NT2/D1 (cell line): ENCODE results near the gene ABHD6.

Source experiments
- SUZ12 ChIP-seq: IDR thresholded peaks from 2 replicates; pipeline ENCODE4 v1.6.1; 2011; ENCODE audit not compliant: insufficient read length, insufficient read depth; ENCODE audit errors: extremely low read depth
- YY1 ChIP-seq: IDR thresholded peaks from 2 replicates; pipeline ENCODE4 v1.6.1; 2011; ENCODE audit not compliant: insufficient read length, insufficient read depth
- ZNF274 ChIP-seq: IDR thresholded peaks from 2 replicates; pipeline ENCODE4 v1.6.1; 2011; ENCODE audit warnings: mild to moderate bottlenecking, low read depth, low read length

DNA sequence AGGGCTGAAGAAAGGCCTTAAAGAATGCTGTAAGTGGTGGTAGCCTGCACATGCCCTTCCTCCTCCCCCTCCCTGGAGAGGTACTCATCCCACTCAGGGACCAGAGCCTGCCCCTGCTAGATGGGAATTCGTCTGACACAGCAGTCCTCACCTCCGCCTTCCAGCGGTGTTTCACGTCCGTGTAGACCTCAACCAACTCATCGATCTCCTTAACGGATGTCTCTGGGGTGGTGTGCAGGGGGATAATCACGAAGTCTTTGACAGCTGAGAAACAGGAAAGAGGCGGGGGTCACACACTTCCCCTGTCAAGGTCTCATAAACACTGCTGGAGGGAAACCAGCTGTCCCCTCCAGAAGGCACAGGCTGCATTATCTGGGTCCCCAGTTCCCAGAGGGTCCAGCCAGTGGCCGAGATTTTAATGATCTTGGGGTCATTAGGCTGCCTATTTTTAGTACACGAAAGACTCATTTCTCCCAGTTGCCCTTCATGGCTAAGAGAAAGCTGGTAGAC lies 36.7 kb upstream of the ABHD6 start:
- TF ChIP-seq ZNF274: no peak
- no peak for TF ChIP-seq YY1
- no peak for TF ChIP-seq SUZ12
